ENCODE results near the gene FAM3A. TPM values are rescaled to one million over a fixed set of nuclear protein-coding genes. Genes with fewer than 3 reads are reported as not detected.
"Not testable (repeated sequence)": the region's sequence is repeated elsewhere in the genome, so short reads cannot be mapped to it uniquely, and the experiment has no call there.

FAM3A gene, protein sequence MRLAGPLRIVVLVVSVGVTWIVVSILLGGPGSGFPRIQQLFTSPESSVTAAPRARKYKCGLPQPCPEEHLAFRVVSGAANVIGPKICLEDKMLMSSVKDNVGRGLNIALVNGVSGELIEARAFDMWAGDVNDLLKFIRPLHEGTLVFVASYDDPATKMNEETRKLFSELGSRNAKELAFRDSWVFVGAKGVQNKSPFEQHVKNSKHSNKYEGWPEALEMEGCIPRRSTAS
- polyA plus RNA-seq (19.5 and 30.9 TPM in 2 replicates), polyA minus RNA-seq (11.3 and 11.9 TPM in 2 replicates)

DNA sequence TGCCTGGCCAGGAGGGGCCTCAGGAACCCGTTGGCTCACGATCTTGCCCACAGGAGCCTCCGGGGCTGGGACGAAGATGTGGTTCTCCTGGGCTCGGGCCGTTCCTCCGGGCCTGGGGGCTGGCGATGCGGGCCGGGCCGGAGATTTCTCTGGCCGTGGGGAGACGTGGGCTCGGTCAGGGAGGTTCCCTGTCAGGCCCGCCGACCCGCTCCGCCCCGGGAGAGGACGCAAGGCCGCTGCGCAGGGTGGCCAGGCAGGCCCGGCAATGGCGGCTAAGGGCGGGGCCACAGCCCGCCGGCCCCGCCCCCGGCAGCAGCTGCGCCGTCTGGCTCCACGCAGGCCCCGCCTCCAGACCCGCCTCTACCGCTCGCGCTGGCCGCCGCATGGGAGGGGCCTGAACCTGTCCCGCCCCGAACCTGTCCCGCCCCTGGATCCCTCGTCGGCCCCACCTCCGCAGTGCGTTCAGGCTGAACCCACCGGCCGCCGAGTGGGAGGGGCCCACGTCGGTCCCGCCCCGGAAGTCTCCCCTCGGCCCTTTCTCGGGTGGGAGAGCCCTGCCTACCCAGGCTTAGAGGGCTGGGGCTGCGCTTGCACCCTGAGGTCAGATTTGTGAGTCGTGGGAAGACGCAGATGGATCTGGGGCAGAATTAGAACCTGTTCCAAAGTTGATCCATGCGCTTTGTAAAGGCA lies at the start of gene FAM3A:
FAM3A (minus strand) TSS at position 267 of the 690 bp plus-strand sequence. CDS start 460 bp downstream, outside the sequence.
- no peak within 1 kb of the TSS for H2AFZ ChIP-seq (ENCODE audit: low read depth, low read length)
- TF ChIP-seq POLR2AphosphoS5 (IDR thresholded peaks at IDR 0.05) (peak; percentile 72), RAD21 (conservative IDR thresholded peaks at IDR 0.05) (no peak), TAF1 (IDR thresholded peaks at IDR 0.05; ENCODE audit: low read depth) (no peak)
- TF ChIP-seq, protein P1, sequence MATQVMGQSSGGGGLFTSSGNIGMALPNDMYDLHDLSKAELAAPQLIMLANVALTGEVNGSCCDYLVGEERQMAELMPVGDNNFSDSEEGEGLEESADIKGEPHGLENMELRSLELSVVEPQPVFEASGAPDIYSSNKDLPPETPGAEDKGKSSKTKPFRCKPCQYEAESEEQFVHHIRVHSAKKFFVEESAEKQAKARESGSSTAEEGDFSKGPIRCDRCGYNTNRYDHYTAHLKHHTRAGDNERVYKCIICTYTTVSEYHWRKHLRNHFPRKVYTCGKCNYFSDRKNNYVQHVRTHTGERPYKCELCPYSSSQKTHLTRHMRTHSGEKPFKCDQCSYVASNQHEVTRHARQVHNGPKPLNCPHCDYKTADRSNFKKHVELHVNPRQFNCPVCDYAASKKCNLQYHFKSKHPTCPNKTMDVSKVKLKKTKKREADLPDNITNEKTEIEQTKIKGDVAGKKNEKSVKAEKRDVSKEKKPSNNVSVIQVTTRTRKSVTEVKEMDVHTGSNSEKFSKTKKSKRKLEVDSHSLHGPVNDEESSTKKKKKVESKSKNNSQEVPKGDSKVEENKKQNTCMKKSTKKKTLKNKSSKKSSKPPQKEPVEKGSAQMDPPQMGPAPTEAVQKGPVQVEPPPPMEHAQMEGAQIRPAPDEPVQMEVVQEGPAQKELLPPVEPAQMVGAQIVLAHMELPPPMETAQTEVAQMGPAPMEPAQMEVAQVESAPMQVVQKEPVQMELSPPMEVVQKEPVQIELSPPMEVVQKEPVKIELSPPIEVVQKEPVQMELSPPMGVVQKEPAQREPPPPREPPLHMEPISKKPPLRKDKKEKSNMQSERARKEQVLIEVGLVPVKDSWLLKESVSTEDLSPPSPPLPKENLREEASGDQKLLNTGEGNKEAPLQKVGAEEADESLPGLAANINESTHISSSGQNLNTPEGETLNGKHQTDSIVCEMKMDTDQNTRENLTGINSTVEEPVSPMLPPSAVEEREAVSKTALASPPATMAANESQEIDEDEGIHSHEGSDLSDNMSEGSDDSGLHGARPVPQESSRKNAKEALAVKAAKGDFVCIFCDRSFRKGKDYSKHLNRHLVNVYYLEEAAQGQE (IDR thresholded peaks at IDR 0.05; ENCODE audit: borderline replicate concordance), result peak; percentile 42
- H3K9ac ChIP-seq (ENCODE audit: low read length), result peak within 1 kb of the TSS; percentile 83
- H4K20me1 ChIP-seq (ENCODE audit: insufficient read depth), result no peaks in the 10 kb centered on the region
- peak within 1 kb of the TSS; percentile 39 for H3K4me2 ChIP-seq (ENCODE audit: low read length)
- H3K27ac ChIP-seq (ENCODE audit: low read length), result peak within 1 kb of the TSS; percentile 62
- no peaks in the 10 kb centered on the region for H3K9me2 ChIP-seq (ENCODE audit: insufficient read depth, low read length)
- H3K79me2 ChIP-seq (replicated peaks; ENCODE audit: insufficient read depth, low read length), result no peaks in the 10 kb centered on the region
- H3K27me3 ChIP-seq (ENCODE audit: insufficient read depth, low read depth, low read length), result no peaks in the 10 kb centered on the region
- H3K9me3 ChIP-seq (ENCODE audit: low read length), result no peaks in the 10 kb centered on the region
- H3K36me3 ChIP-seq (ENCODE audit: insufficient read depth, low read length), result no peaks in the 10 kb centered on the region
- H3K4me3 ChIP-seq (ENCODE audit: low read length), result peak within 1 kb of the TSS; percentile 81
- no peaks in the 10 kb centered on the region for H3F3A ChIP-seq (ENCODE audit: insufficient read depth, low read length, poor library complexity, severe bottlenecking)

DNA sequence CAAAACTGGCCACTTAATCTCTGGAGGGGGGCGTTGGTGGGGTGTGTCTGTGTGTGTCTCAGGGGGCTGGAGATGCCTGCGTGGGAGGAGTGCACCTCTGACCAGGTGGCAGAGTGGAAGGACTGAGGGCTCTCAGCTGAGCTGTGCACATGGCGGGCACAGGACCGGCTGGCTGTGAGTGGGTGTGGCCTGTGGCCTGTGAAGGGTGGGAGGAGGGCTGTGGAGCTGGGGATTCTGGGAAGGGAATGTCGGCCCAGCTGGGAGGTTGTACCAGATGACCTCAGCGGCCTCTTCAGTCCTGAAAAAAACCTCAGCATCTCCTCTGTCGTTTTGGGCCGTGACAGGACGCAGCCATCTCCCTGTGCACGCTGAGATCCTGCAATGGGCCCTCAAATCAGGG lies 46.3 kb upstream of the FAM3A start:
- not testable (repeated sequence) for H3K4me2 ChIP-seq (ENCODE audit: low read length); H3K79me2 ChIP-seq (replicated peaks; ENCODE audit: insufficient read depth, low read length); H4K20me1 ChIP-seq (ENCODE audit: insufficient read depth); H3K9me2 ChIP-seq (ENCODE audit: insufficient read depth, low read length); H3K9ac ChIP-seq (ENCODE audit: low read length); H3K36me3 ChIP-seq (ENCODE audit: insufficient read depth, low read length); H3K4me3 ChIP-seq (ENCODE audit: low read length); H3K27me3 ChIP-seq (ENCODE audit: insufficient read depth, low read depth, low read length); H3K9me3 ChIP-seq (ENCODE audit: low read length); H3F3A ChIP-seq (ENCODE audit: insufficient read depth, low read length, poor library complexity, severe bottlenecking); H3K27ac ChIP-seq (ENCODE audit: low read length); H2AFZ ChIP-seq (ENCODE audit: low read depth, low read length)

DNA sequence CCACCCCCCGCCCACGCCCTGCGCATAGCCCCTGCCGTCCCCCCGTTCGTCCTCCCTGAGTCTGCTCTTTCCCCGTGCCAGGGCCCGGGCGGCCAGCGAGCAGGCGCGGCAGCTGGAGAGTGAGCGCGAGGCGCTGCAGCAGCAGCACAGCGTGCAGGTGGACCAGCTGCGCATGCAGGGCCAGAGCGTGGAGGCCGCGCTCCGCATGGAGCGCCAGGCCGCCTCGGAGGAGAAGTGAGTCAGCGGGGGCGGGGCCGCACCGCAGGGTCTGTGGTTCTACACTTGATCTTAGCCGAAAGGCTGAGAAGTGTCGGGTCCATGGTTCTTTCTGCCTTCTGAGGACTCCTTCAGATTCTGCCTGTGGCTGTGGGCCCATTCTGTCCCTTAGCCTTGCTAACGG lies 44.3 kb upstream of the FAM3A start:
- not testable (repeated sequence) for H3K9me3 ChIP-seq (ENCODE audit: low read length); H3K36me3 ChIP-seq (ENCODE audit: insufficient read depth, low read length); H4K20me1 ChIP-seq (ENCODE audit: insufficient read depth); H3K79me2 ChIP-seq (replicated peaks; ENCODE audit: insufficient read depth, low read length); H3K27me3 ChIP-seq (ENCODE audit: insufficient read depth, low read depth, low read length); H3K27ac ChIP-seq (ENCODE audit: low read length); H3K9ac ChIP-seq (ENCODE audit: low read length); H3K4me2 ChIP-seq (ENCODE audit: low read length); H3F3A ChIP-seq (ENCODE audit: insufficient read depth, low read length, poor library complexity, severe bottlenecking); H3K4me3 ChIP-seq (ENCODE audit: low read length); H3K9me2 ChIP-seq (ENCODE audit: insufficient read depth, low read length); H2AFZ ChIP-seq (ENCODE audit: low read depth, low read length)

DNA sequence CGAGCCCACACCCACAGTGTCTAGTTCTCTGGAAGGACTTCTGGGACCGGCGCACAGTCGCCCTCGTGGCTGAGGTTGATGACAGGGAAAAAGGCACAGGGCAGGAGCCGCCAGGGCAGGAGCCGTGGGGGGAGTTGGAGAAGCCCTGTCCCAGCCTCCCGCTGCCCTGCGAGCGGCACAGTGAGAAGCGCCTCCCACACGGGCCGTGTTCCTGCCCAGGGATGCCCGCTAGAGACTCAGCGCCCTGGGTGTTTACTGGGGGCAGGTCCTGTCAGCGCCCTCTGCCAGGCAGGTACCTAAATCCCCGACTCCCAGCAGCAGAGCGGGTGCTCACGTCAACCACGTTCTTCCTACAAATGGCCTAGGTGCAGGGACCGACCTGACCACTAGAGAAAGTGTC lies 42.9 kb upstream of the FAM3A start:
- H3K4me3 ChIP-seq (ENCODE audit: low read length); H3K4me2 ChIP-seq (ENCODE audit: low read length); H3K9me3 ChIP-seq (ENCODE audit: low read length); H3K9me2 ChIP-seq (ENCODE audit: insufficient read depth, low read length); H2AFZ ChIP-seq (ENCODE audit: low read depth, low read length); H4K20me1 ChIP-seq (ENCODE audit: insufficient read depth); H3K36me3 ChIP-seq (ENCODE audit: insufficient read depth, low read length); H3K9ac ChIP-seq (ENCODE audit: low read length); H3F3A ChIP-seq (ENCODE audit: insufficient read depth, low read length, poor library complexity, severe bottlenecking); H3K27ac ChIP-seq (ENCODE audit: low read length); H3K79me2 ChIP-seq (replicated peaks; ENCODE audit: insufficient read depth, low read length); H3K27me3 ChIP-seq (ENCODE audit: insufficient read depth, low read depth, low read length): not testable (repeated sequence)

DNA sequence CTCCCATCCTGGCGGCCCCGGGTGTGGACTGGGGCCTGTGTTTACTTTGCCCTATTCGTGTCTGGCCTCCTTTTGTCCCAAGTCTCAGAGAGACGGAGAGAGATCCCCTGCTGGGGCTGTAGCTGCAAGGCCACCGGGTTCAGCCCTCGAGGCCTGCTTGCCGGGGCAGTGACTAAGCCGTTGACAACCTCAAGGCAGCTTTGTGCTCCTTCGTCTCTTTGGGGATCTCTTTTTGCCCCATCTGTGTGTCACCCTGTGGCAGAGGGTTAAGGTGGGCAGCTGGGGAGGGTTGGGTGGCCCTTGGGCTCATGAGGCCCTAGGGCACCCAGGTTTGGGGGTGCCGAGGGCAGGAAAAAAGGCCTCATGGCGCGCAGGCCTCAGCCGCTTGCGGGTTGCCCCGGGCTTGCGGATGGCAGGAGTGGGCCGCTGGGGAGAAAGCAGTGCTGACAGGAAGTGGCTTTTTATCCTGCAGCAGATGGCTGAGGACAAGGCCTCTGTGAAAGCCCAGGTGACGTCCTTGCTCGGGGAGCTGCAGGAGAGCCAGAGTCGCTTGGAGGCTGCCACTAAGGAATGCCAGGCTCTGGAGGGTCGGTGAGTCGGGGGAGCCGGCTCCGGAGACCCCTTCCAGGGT lies 42.1 kb upstream of the FAM3A start:
- H3K9me3 ChIP-seq (ENCODE audit: low read length); H3K4me3 ChIP-seq (ENCODE audit: low read length); H4K20me1 ChIP-seq (ENCODE audit: insufficient read depth); H3K27me3 ChIP-seq (ENCODE audit: insufficient read depth, low read depth, low read length); H3K79me2 ChIP-seq (replicated peaks; ENCODE audit: insufficient read depth, low read length); H3K36me3 ChIP-seq (ENCODE audit: insufficient read depth, low read length); H2AFZ ChIP-seq (ENCODE audit: low read depth, low read length); H3K9me2 ChIP-seq (ENCODE audit: insufficient read depth, low read length); H3K4me2 ChIP-seq (ENCODE audit: low read length); H3K27ac ChIP-seq (ENCODE audit: low read length); H3K9ac ChIP-seq (ENCODE audit: low read length); H3F3A ChIP-seq (ENCODE audit: insufficient read depth, low read length, poor library complexity, severe bottlenecking): not testable (repeated sequence)

DNA sequence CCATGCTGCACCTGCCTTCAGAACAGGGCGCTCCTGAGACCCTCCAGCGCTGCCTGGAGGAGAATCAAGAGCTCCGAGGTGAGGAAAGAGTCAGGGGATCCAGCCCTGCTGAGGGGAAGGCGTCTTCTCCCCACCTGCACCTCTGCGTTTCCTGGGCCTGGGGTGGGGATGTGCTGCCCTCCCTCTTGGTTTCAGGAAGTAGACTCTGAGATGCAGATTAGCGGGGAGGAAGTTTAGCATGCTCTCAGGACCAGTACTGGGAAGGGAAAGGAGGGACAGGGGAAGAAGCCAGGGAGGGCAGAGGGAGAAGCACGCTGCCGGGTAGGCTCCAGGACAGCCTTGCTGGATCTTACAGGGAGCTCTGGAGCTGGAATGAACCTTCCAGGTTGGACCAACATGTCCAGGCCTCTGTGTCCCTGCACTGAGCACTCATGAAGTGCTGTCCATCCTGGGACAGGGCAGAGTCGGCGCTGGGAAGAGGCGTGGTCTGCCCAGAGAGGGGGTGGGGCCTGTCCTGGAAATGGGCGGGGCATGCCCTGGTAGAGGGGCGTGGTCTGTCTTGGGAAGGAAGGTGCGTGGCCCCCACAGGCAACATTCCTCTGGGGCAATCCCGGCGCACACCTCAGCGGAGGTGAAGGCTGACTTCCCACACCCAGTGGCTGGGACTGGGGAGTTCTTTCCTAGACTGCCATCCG lies 36.2 kb upstream of the FAM3A start:
- H3K9me2 ChIP-seq (ENCODE audit: insufficient read depth, low read length); H3F3A ChIP-seq (ENCODE audit: insufficient read depth, low read length, poor library complexity, severe bottlenecking); H4K20me1 ChIP-seq (ENCODE audit: insufficient read depth); H3K4me2 ChIP-seq (ENCODE audit: low read length); H3K9me3 ChIP-seq (ENCODE audit: low read length); H3K4me3 ChIP-seq (ENCODE audit: low read length); H3K27ac ChIP-seq (ENCODE audit: low read length); H3K9ac ChIP-seq (ENCODE audit: low read length); H2AFZ ChIP-seq (ENCODE audit: low read depth, low read length); H3K36me3 ChIP-seq (ENCODE audit: insufficient read depth, low read length); H3K27me3 ChIP-seq (ENCODE audit: insufficient read depth, low read depth, low read length): not testable (repeated sequence)
- peaks cover 10% of the 10 kb centered on the region for H3K79me2 ChIP-seq (replicated peaks; ENCODE audit: insufficient read depth, low read length)

Measured in neural cell (in vitro differentiated cells).